ENCODE results near the gene TLE4.
"Not testable (repeated sequence)": the region's sequence is repeated elsewhere in the genome, so short reads cannot be mapped to it uniquely, and the experiment has no call there.

The TLE4 gene

DNA sequence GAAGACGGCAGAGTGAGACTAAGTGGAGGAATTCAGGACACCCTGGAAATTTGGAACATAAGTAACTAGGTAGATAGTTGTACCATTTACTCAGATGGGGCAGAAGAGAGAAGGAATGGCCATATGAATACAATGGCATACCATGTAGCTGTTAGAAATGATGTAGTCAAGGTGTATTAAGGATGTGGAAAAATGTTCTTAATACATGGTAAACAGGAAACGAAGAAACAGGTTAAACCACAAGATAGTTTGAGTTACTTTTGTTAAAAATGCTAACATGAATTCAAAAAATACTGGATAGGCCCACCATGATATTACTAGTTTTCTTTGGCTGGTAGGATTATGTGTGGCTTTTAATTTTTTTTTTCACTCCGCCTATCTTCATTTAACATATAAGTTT lies 68.3 kb downstream of the TLE4 start:
- not testable (repeated sequence) for DNase-seq

DNA sequence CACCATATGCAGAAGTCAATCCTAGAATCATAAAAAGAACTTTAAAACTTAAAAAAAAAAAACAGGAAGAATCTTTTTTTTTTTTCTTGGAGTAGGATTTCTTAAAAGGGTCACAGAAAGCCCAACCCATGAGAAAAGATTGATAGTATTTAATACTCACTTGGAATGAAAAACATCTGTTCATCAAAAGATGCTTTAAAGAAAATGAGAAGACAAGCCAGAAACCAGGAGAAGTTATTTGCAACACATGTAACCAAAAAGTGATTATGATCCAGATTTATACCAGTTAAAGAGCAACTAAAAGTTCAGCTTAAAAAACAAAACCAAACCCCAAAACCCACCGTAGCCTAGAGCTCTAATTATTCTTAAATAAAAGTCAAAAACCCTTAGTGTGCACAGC lies 69.3 kb downstream of the TLE4 start:
- DNase-seq = no peak

DNA sequence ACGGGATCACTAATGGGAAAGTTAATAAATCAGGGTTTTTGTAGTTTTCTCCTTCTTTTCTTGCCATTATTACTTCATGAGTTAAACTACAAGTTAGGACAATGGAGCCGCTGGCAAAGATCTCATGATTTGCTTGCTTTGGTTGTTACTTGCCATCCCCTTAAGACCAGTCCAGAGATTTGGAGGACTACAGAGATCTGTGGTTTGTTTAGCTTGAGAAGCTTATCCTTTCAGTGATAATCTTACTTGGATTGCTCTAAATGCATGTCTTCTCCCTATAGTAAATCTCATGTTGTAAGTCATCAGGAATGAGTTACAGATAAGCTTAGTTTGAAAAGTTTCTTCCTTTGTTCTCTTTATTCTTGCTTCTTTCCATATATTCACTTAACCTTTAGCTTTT lies 70.9 kb downstream of the TLE4 start:
- no peak for DNase-seq

DNA sequence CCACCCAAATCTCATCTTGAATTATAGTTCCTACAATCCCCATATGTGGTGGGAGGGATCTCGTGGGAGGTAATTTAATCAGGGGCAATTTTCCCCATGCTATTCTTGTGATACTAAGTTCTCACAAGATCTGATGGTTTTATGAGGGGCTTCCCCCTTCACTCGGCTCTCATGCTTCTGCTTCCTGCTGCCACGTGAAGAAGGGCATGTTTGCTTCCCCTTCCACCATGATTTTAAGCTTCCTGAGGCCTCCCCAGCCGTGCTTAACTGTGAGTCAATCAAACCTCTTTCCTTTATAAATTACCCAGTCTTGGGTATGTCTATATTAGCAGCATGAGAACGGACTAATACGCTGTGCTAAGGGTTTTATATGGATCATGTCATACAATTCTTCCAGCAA lies 72.3 kb downstream of the TLE4 start:
- DNase-seq = no peak

DNA sequence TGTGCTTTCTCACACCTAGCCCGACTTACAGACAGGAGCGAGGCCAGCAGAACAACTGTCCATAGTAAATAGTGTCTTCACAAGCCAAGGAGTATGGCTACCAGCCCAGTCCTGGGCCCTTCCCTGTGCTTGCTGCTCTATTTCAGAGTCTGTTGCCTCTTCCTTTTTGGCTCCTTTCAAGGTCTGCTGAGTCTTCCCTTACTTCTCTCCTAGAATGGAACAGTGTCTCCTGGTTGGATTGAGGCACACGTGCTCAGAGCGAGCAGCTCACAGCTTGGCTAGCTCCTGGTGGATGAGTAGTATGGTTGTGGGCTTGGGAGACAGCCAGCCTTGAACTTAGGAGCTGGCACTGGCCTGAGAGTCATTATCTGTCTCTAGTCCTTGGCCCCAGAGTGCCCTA lies 72.8 kb downstream of the TLE4 start:
- no peak for DNase-seq

DNA sequence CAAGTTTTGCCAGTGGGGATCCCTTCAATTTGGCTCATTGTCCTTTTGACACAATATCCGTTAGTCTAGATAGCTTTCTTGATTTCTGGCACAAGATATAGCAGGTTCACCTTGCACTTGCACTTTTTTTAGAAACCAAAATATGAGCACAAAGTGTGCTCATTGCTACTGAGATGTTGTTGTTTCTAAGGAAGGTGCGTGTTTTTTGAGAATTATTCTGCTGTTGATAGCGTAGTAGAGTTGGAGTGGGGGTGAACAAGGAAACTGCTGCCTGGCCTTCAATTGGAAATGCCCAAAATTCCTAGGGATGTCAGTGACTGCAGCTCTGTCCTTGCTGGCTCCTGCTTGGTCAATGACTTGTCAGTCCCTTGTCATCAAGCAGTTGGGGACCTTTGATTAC lies 73.3 kb downstream of the TLE4 start:
- DNase-seq = no peak

DNA sequence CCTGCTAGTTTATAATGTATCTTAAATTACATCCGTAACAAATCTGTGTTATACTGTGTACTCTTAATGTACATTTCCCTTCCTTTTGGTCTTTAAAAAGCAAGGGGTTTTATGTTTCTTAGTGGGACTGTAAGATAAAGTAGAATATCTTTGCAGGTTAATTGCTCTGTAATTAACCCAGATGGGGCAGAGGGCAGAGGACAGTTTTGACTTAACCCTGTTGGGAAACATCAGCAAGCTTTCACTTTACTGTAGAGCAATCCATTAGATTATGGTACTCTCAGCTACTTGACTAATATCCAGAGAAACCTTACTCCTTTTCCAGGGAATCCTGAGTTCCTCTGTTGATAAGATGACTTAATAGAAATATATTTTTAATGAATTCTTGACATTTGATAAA lies 74.3 kb downstream of the TLE4 start:
- DNase-seq = no peak

DNA sequence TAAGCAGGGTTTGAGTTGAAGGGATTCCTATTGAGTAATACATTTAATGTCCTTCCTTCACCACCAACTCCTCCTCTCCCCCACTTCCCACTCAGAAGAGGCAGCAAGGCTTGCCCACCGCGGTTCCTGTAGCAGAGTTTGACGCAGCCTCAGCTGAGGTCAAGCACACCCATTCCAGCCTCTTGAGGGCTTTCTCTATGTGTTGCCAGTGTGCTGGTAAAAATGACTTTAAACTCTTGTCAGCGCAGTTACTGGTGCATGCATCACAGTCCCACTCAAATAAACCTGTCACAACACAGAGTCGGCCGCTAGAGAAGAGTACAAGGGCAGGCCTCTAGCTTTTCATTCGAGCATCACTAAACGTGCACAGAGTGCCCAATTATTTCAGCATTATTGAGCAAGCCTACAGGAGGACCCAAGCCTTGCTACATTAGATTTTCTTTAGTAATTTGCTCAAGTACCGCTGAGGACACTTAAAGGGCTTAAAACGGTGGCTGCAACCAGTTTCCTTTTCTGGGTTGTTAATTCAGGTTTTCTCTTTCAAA lies 79.6 kb downstream of the TLE4 start:
- DNase-seq = no peak

DNA sequence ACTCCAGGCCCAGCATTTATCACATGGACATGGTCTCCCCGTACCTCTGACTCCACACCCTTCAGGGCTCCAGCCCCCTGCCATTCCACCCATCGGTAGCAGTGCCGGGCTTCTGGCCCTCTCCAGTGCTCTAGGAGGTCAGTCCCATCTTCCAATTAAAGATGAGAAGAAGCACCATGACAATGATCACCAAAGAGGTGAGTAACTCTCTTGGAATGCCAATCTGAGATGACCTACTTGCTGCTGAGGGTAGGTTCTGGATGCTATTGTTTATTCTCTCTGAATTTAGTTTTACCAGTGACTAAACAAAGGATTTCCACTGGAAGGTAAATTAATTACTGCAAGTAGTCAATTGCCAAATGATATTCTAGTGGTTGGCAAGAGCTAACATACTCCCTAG lies 80.8 kb downstream of the TLE4 start:
- DNase-seq = no peak

DNA sequence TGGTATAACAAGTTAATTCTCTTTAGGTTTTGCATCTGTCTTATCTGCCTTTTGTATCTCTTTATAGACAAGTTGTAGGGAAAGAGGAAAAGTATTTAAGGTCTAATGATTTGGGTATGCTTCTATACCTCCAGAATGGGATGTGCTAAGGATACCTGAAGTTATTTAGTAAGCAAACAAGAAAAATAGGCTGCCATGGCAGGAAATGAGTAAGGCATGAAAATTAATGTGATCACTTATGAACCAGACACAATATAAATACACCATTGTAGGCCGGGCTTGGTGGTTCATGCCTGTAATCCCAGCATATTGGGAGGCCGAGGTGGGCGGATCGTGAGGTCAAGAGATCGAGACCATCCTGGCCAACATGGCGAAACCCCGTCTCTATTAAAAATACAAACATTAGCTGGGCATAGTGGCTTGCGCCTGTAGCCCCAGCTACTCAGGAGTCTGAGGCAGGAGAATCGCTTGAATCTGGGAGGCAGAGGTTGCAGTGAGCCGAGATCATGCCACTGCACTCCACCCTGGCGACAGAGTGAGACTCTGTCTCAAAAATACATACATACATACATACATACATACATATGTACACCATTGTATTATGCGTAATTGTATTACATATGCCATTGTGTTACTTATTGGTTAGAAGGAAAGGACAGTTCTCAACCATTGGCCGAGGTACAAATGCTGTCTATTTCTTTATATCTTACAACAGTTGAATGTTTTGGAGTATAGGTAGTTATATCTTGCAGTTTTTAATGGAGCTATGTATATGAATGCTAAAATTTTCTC lies 83.0 kb downstream of the TLE4 start:
- not testable (repeated sequence) for DNase-seq

DNA sequence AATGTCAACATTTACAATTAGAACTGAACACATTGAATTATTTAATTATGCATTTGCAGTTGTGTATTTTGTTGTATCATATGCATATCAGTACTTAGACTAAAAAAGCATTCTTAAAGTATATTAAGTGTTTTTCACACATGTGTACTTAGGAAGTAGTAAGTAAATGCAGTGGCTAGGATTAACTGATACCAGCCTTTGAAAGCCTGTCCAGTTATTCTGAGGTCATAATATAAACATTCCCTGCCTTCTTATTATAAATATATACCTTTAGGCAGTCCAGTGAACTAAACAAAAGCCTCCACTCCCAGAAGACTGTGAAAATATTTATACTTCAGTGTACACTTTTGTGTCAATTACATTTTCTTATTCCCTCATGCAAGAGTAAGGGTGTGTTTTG lies 83.8 kb downstream of the TLE4 start:
- no peak for DNase-seq

DNA sequence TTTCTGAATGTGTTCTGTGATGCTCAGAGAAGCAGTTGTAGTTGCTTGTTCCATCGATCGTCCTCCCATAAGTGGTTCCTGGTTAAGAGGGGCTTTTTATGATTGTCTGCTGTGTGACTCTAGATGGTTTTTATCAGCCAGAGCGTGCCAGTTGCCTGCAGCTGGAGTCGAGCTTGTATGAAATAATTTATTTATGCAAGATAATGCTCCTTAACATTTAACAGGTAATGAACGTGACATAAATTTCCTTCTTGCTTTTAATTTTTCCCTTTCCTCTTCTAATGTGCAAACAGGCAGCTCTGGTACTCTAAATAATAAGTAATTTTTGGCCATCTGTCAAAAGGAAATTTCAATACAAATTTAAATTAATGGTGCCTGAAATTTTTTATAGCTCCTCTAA lies 84.4 kb downstream of the TLE4 start:
- no peak for DNase-seq

DNA sequence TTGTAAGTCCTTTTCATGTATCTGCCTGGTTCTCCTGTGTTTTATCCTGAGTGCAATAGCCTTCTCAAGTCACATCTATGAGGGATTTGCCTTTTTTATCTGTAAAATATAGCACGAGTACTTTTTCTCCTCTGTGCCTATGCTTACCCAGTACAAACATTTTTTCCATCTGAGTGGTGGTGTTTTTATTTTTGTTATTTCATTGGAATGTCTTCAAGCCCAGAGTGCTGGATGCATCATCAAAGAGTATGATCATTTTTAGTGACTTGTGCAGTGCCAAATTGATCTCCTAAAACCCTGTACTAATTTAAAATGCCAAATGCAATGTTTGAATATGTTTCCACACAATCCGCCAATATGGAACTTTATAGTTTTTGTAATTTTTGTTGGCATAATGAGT lies 86.1 kb downstream of the TLE4 start:
- DNase-seq = no peak

DNA sequence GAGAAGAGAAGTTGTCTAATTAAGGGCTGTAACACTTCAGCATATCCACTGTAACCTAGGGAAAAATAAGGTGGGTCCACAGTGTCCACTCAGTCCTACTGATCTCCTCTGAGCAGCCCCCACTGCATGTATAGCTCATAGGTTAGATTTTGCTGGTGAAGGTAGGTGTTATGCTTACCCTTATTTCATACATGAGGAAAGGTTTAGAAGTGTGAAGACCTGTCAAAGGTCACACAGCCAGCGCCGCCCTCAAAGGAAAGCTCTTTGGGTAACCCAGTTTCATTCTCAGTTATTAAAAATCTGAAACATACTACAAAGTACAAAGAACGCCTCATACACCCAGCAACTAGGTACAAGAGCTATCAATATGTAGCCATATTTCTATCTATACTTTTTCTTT lies 87.2 kb downstream of the TLE4 start:
- DNase-seq = no peak

DNA sequence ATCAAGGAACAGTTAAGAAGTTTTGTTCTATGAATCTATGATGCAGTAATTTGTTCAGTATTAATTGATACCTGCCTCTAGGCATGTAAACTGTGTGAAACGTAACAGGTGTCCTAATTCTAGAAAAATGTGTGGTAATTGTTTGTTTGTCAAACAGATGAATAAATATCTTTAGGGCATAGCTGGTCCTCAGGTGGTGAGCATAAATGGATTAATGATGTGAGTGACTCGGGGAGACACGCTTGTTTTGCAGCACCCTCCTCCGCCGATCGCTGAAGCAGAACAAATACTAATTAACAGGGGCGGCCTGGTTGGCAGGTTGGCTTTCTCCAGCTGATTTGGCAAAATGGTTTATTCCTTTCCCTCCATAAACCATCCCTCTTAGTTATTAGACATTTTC lies 88.8 kb downstream of the TLE4 start:
- DNase-seq = peak; percentile 81

DNA sequence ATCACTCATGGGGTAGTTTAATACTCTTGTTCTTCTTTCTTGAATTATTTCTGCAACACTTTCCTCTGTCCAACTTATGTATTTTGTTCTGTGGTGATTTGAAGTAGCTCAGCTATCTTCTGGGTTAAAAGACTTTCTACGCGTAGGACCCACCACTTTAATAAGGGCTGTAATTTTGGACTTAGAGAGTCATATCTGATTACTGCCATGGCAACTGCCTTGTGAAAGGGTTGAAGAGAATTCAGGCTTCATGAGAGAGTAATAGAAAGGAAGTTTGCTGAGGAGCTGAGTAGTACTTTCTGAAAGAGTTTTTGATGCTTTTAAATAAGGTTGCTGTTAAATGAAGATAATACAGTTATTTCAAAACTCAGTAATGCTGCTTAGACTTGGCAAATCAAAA lies 89.5 kb downstream of the TLE4 start:
- DNase-seq = no peak

DNA sequence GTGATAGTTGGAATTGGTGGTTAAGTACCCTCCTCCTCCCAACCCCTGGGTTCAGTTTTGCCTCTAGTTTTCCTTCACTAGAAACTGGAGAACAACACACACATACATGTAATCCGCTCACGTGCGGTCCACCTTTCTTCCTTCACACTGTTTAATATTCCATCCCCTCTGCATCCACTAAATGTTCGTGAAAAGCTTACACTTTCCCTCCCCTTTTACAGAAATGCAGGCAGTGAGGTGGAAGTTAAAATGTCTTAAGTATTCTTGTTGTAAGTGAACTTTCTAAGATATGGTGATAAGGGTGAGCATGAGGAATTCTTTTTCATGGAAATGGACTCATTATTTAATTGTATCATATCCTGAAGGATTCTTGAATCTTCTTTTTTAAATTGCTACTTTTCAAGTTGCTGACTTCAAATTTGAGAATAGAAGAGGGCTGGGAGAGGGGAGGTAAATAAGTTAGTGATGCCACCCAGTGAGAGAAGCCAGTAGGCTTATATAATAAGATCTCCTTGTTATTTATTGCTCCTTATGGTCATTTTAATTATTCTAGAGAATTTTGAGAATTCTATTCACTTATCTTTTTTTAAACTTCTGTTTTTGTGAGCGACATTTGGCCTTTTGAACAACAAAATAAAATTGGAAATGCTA lies 90.2 kb downstream of the TLE4 start:
- DNase-seq = no peak

DNA sequence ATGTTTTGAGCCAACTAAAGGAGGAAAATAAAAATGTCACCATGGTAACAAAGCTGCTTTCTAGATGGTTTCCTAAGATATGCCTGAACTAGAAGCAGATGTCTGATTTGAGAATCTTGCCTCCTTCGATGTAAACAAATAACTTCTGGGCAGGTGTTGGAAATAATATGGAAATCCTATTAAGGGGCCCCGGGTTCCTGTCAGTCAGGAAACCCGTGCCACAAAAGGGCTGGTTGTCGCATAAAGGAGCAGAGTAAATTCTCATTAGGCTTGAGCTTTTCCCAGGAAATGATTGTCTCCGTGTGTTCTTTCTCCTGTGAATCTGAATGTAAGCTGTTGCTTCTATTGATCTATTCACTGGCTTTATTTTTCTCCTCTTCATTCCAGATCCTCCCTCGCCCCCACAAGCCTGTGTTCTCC lies 90.8 kb downstream of the TLE4 start:
- no peak for DNase-seq

DNA sequence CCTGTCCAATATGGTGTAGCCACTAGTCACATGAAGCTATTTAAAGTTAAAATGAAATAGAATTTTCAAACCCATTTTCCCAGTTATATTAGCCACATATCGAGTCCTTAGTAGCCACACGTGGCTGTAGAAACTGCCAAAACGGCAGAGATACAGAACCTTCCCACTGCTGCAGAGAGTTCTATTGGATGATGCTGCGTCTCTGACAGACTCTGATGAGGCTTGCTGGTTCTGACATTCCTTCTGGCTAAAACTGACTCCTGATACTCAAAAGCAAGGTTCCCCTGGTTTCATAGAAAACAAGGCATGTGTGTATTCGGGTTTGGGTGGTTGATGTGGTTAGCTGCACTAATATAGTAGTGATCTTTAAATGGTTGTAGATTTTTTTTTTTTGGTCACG lies 91.5 kb downstream of the TLE4 start:
- no peak for DNase-seq

DNA sequence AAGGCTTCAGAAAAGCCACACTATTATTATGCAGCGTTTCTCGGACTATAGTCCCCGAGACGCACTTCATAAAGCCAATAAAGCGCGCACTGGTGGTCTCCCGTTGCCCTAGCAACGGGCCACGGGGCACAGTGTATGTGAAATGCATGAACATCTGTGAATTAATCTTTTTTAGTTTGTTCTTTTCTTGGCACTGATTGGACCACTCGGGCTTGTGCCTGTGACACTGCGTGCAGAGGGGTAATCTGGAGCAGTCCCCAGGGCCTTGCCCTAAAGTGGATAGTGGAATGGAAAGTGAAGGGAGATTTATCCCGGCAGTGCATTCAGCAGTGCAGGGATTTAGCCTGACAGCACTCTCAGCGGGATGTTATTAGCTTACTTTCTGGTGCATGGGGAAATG lies 92.1 kb downstream of the TLE4 start:
- no peak for DNase-seq

DNA sequence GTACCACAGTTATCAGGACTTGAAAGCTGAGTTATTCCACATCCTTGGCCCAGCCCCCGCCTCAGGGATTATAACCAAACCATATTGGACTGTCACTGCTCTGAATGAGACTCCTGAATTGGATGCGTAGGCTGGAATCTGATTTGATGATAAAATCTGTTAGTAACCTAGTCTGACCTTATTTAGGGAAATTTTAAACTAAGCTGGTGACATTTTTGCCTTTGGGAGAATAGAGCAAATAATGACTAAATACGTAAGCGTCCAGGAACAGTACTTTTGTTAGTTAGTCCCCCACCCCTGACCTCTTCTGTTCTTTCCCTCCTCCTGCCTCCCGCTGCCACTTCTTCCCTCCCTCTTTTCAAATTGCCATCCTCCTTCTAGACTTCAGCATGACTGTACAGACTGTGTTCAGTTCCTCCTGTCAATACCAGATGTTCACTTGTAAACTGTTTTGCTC lies 92.6 kb downstream of the TLE4 start:
- DNase-seq = no peak

DNA sequence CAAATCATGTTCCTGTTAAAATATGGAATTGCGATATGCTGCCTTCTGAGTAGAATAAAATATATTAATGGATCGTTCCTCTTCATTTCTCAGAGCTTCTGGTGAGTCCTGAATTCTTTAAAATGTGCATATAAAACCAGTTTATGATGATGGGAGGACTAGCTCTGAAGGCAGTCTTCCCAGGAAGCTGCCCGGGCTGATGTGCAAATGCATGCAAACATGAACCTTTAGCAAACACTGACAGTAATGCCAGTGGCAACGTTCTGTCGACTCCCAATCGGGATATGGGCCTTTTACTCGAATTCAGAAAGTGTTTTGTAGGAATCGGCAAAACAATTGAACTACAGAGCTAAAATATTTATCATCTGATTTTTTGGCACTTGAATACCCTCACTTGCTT lies 93.6 kb downstream of the TLE4 start:
- no peak for DNase-seq

DNA sequence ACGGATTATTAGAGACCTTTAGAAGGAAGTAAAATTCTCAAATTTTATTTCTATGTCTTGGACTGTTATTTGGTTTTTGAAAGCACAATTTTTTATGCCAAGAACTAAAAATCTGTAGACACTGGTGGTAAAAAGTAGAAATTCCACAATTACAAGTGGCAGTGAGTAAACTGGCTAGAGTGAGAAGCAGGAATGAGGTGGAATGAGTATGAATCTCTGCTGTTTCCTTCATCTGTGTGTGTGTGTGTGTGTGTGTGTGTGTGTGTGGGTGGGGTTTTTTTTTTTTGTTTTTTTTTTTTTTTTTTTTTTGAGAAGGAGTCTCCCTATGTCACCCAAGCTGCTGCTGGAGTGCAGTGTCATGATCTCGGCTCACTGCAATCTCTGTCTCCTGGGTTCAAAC lies 94.2 kb downstream of the TLE4 start:
- DNase-seq = no peak

DNA sequence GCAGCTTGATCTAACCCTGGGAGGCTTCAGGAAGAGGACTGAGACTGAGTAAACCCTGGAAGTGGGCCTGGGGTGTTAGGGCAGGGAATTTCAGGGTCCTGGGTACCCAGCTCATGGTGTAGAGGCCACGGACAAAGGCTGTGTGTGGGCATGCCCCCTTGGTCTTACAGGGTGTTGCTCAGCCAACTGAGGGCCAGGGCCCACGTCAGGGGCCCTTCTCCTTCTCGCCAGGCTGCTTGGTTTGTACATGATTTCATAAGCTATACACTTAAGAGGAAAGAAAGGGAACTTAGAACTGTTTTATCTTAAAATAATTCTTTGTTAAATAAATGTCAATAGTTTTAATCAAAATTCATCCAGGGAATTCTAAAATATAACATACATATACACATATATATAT lies 95.4 kb downstream of the TLE4 start:
- no peak for DNase-seq

Data from NCI-H2081 treated with DMSO at 0.1 percent for 48 hours (cell line).